ENCODE results near the gene BCL11A.

Gene BCL11A

DNA sequence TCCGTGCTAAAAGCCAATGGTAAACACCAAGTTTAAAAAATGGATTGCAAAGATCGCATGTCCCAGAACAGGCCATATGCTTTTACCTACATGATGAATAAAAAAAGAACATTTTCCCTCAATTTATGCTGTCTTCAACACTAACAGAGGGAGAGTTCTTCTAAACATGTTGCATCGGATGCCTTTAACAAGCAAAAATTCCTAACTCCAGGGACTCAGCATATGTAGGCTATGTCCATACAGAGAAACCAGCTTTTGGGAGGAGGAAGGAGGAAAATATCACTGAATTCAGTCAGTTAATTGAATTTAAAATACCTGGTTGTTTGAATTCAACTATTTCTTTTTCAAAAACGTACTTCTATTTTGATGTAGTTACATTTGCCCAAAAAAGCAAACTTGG, 28.6 kb downstream of the BCL11A start:
- no peak for DNase-seq (ENCODE audit: low read depth, low spot score)
- no peaks in the 10 kb centered on the region for H3K36me3 ChIP-seq (ENCODE audit: insufficient read depth, low read length)
- TF ChIP-seq EZH2 (IDR thresholded peaks at IDR 0.05) = no peak
- no peak overlapping the region for H3K4me3 ChIP-seq
- no peaks in the 10 kb centered on the region for H3K9me3 ChIP-seq (ENCODE audit: low read depth, low read length)
- no peak overlapping the region for H3K9ac ChIP-seq (ENCODE audit: insufficient read length)
- no peak overlapping the region for H3K27ac ChIP-seq

GRCh38 chr2:60523963-60524362, 29.5 kb downstream of the BCL11A start:
- Histone ChIP-seq H3K4me3 (no peak overlapping the region), H3K9me3 (ENCODE audit: low read depth, low read length) (no peaks in the 10 kb centered on the region), H3K9ac (ENCODE audit: insufficient read length) (no peak overlapping the region), H3K36me3 (ENCODE audit: insufficient read depth, low read length) (no peaks in the 10 kb centered on the region), H3K27ac (no peak overlapping the region)
- DNase-seq (ENCODE audit: low read depth, low spot score) = no peak
- TF ChIP-seq EZH2 (IDR thresholded peaks at IDR 0.05) (no peak), POLR2AphosphoS5 (IDR thresholded peaks at IDR 0.05; ENCODE audit: borderline replicate concordance, low read depth, low read length) (no peak)

DNA sequence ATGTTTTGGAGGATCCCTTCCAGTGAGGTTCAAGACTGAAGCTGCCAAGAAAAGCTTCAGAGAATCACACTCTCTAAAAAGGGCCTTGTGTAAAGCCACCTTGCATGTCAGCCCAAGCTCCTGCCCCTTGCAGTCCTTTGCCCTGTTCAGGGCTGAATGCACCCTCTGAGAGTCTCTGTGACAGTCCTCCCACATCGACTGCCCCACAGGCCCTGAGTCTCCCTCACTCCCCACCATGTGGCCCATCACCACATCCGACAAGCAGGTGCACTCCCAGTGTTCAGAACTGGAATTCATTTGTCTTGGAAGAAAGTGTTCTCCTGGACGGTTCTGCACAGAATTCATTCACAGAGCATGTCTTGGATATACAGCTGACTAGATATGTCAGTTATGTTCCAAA, 31.0 kb downstream of the BCL11A start:
- Histone ChIP-seq H3K27ac (no peak overlapping the region), H3K9ac (ENCODE audit: insufficient read length) (no peak overlapping the region), H3K36me3 (ENCODE audit: insufficient read depth, low read length) (no peaks in the 10 kb centered on the region), H3K9me3 (ENCODE audit: low read depth, low read length) (no peaks in the 10 kb centered on the region), H3K4me3 (no peak overlapping the region)
- TF ChIP-seq POLR2AphosphoS5 (IDR thresholded peaks at IDR 0.05; ENCODE audit: borderline replicate concordance, low read depth, low read length) (no peak), EZH2 (IDR thresholded peaks at IDR 0.05) (no peak), FOXP2 (optimal IDR thresholded peaks at IDR 0.05; ENCODE audit: control extremely low read depth, extremely low read length, insufficient read depth) (no peak)
- DNase-seq (ENCODE audit: low read depth, low spot score) = no peak

GRCh38 chr2:60521626-60522025, 31.8 kb downstream of the BCL11A start:
- DNase-seq (ENCODE audit: low read depth, low spot score) = no peak
- no peaks in the 10 kb centered on the region for H3K36me3 ChIP-seq (ENCODE audit: insufficient read depth, low read length)
- no peaks in the 10 kb centered on the region for H3K9me3 ChIP-seq (ENCODE audit: low read depth, low read length)
- H3K27ac ChIP-seq = no peak overlapping the region
- H3K4me3 ChIP-seq = no peak overlapping the region
- TF ChIP-seq FOXP2 (optimal IDR thresholded peaks at IDR 0.05; ENCODE audit: control extremely low read depth, extremely low read length, insufficient read depth) = no peak
- no peak for TF ChIP-seq POLR2AphosphoS5 (IDR thresholded peaks at IDR 0.05; ENCODE audit: borderline replicate concordance, low read depth, low read length)
- no peak for TF ChIP-seq EZH2 (IDR thresholded peaks at IDR 0.05)
- no peak overlapping the region for H3K9ac ChIP-seq (ENCODE audit: insufficient read length)

GRCh38 chr2:60520917-60521539, 32.4 kb downstream of the BCL11A start:
- Histone ChIP-seq H3K27ac (no peak overlapping the region), H3K9me3 (ENCODE audit: low read depth, low read length) (no peaks in the 10 kb centered on the region), H3K9ac (ENCODE audit: insufficient read length) (no peak overlapping the region), H3K36me3 (ENCODE audit: insufficient read depth, low read length) (no peaks in the 10 kb centered on the region), H3K4me3 (no peak overlapping the region)
- no peak for DNase-seq (ENCODE audit: low read depth, low spot score)
- no peak for TF ChIP-seq FOXP2 (optimal IDR thresholded peaks at IDR 0.05; ENCODE audit: control extremely low read depth, extremely low read length, insufficient read depth)
- TF ChIP-seq POLR2AphosphoS5 (IDR thresholded peaks at IDR 0.05; ENCODE audit: borderline replicate concordance, low read depth, low read length) = no peak
- no peak for TF ChIP-seq EZH2 (IDR thresholded peaks at IDR 0.05)

DNA sequence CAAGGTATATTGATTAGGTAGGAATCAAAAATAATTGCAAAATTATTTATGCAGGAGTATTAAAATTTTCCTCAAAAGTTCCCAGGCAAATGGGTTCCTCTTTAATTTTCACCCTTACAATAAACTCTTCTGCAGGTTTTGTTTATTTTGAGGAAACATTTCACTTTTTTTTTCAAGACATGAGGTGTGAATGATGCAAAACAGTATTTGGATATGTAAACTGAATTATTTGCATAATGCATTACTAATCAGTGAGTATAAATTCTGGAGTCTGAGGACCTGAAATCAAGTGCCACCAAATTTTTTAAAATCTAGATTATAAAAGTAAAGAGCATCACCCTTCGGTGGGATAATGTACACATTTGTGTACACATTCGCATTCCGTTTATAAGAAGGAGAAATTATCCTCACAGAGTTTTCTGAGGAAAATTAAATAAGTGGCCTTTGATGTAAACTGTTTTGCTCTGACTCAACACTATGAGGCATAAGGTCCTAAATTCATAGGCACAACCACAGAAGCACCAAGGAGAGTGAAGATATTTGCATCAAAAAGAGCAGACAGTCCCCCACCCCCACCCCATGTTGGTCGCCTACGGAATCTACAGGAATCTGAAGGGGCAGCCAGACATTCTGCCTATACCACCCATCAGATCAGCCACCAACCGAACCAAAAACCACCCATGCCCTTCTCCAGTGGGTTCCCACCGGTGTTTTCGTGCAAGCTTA, 33.1 kb downstream of the BCL11A start:
- Histone ChIP-seq H3K9me3 (ENCODE audit: low read depth, low read length) (no peaks in the 10 kb centered on the region), H3K9ac (ENCODE audit: insufficient read length) (no peak overlapping the region), H3K27ac (no peak overlapping the region), H3K4me3 (no peak overlapping the region), H3K36me3 (ENCODE audit: insufficient read depth, low read length) (no peaks in the 10 kb centered on the region)
- no peak for DNase-seq (ENCODE audit: low read depth, low spot score)
- TF ChIP-seq EZH2 (IDR thresholded peaks at IDR 0.05) (no peak), POLR2AphosphoS5 (IDR thresholded peaks at IDR 0.05; ENCODE audit: borderline replicate concordance, low read depth, low read length) (no peak), FOXP2 (optimal IDR thresholded peaks at IDR 0.05; ENCODE audit: control extremely low read depth, extremely low read length, insufficient read depth) (no peak)

DNA sequence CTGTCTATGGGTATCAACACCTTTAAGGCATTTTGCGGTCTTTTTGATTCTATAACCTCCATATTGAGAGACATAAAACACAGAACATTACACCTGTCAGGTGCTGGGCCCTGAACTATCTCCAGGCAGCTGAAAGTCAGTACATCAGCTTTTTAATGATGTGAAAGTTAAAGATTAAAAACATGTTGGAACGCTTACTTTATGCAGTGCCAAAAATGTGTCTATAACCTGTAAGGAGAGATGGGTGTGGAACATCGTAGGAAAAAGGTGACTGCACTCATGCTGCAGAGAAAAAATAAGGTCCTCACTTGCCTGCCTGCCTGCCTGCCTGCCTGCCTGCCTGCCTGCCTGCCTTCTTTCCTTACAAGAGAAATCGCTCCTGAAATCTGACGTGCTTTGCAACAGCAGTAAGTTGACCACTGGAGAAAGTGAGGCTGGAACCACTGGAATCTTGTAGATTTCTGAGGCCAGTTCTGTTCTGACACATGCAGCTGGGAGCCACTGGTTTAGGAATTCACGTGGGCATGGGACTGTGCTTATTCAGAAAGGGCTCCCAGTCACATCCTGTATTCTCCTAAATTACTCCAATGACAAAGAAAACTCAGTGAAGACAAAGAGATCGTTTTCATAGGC, 34.1 kb downstream of the BCL11A start:
- no peak for DNase-seq (ENCODE audit: low read depth, low spot score)
- H3K4me3 ChIP-seq = no peak overlapping the region
- no peak overlapping the region for H3K27ac ChIP-seq
- TF ChIP-seq EZH2 (IDR thresholded peaks at IDR 0.05) (no peak), FOXP2 (optimal IDR thresholded peaks at IDR 0.05; ENCODE audit: control extremely low read depth, extremely low read length, insufficient read depth) (no peak), POLR2AphosphoS5 (IDR thresholded peaks at IDR 0.05; ENCODE audit: borderline replicate concordance, low read depth, low read length) (no peak)
- no peak overlapping the region for H3K9ac ChIP-seq (ENCODE audit: insufficient read length)
- no peaks in the 10 kb centered on the region for H3K36me3 ChIP-seq (ENCODE audit: insufficient read depth, low read length)
- no peaks in the 10 kb centered on the region for H3K9me3 ChIP-seq (ENCODE audit: low read depth, low read length)

GRCh38 chr2:60518567-60518966, 34.9 kb downstream of the BCL11A start:
- no peak overlapping the region for H3K9ac ChIP-seq (ENCODE audit: insufficient read length)
- TF ChIP-seq EZH2 (IDR thresholded peaks at IDR 0.05) = no peak
- TF ChIP-seq FOXP2 (optimal IDR thresholded peaks at IDR 0.05; ENCODE audit: control extremely low read depth, extremely low read length, insufficient read depth) = no peak
- TF ChIP-seq POLR2AphosphoS5 (IDR thresholded peaks at IDR 0.05; ENCODE audit: borderline replicate concordance, low read depth, low read length) = no peak
- H3K27ac ChIP-seq = no peak overlapping the region
- no peaks in the 10 kb centered on the region for H3K36me3 ChIP-seq (ENCODE audit: insufficient read depth, low read length)
- no peak overlapping the region for H3K4me3 ChIP-seq
- H3K9me3 ChIP-seq (ENCODE audit: low read depth, low read length) = no peaks in the 10 kb centered on the region
- DNase-seq (ENCODE audit: low read depth, low spot score) = no peak

Measured in SK-N-MC (cell line).